Chondrocyte (in vitro differentiated cells): ENCODE data around the gene CTNNA2. TPM values are rescaled to one million over a fixed set of nuclear protein-coding genes. Genes with fewer than 3 reads are reported as not detected.

Experiments
- DNase-seq: peaks from one replicate; pipeline ENCODE4 v3.0.0; 2021; ENCODE audit warnings: mixed read lengths, low spot score
- H3K27ac Mint-ChIP-seq: one replicate; pipeline ENCODE4 v1.8.0; 2021; ENCODE audit warnings: mild to moderate bottlenecking, moderate library complexity, mixed read lengths; ENCODE audit not compliant: unreplicated experiment
- H3K27me3 Mint-ChIP-seq: 2 replicates; pipeline ENCODE4 v1.8.0; 2021; ENCODE audit warnings: low read depth, mixed read lengths
- H3K36me3 Mint-ChIP-seq: 2 replicates; pipeline ENCODE4 v1.8.0; 2021; ENCODE audit warnings: low read depth, mixed read lengths
- H3K4me1 Mint-ChIP-seq: 2 replicates; pipeline ENCODE4 v1.8.0; 2021; ENCODE audit warnings: low read depth, mild to moderate bottlenecking, mixed read lengths
- H3K4me3 Mint-ChIP-seq: one replicate; pipeline ENCODE4 v1.8.0; 2021; ENCODE audit warnings: mild to moderate bottlenecking, moderate library complexity, mixed read lengths; ENCODE audit not compliant: unreplicated experiment
- H3K9me3 Mint-ChIP-seq: 2 replicates; pipeline ENCODE4 v1.8.0; 2021; ENCODE audit warnings: low read depth, mixed read lengths
- CTCF ChIP-seq: fragments of 200-600 bp; sonication (generic); IDR thresholded peaks from 2 replicates; pipeline ENCODE4 v1.5.0; 2021; ENCODE audit warnings: antibody characterized with exemption, mild to moderate bottlenecking, moderate library complexity
- total RNA-seq: library from RNA; stranded (reverse); gene quantifications from 3 replicates; pipeline ENCODE4 v1.2.1, GENCODE V29; 2021

CTNNA2 gene
- total RNA-seq, 1 donor from 2014 or later: not detected

GRCh38 chr2:79585701-79586433 is 73.0 kb downstream of the CTNNA2 start:
- H3K4me3 Mint-ChIP-seq: no peak overlapping the region
- no peaks in the 10 kb centered on the region for H3K36me3 Mint-ChIP-seq
- H3K27ac Mint-ChIP-seq: no peak overlapping the region
- no peak for DNase-seq
- no peak for TF ChIP-seq CTCF
- no peaks in the 10 kb centered on the region for H3K4me1 Mint-ChIP-seq
- H3K27me3 Mint-ChIP-seq: peaks cover 11% of the 10 kb centered on the region
- H3K9me3 Mint-ChIP-seq: no peaks in the 10 kb centered on the region

- no peak overlapping the region for H3K4me3 Mint-ChIP-seq
- H3K4me1 Mint-ChIP-seq: no peaks in the 10 kb centered on the region
- no peaks in the 10 kb centered on the region for H3K9me3 Mint-ChIP-seq
- peaks cover 8% of the 10 kb centered on the region for H3K27me3 Mint-ChIP-seq
- no peak overlapping the region for H3K27ac Mint-ChIP-seq
- no peak for DNase-seq
- TF ChIP-seq CTCF: no peak
- no peaks in the 10 kb centered on the region for H3K36me3 Mint-ChIP-seq
Observed at GRCh38 chr2:79591281-79591680, 78.4 kb downstream of the CTNNA2 start.

GRCh38 chr2:79593237-79593867 is 80.5 kb downstream of the CTNNA2 start:
- no peak for DNase-seq
- Mint-ChIP-seq H3K9me3 (no peaks in the 10 kb centered on the region), H3K27ac (no peak overlapping the region), H3K4me1 (no peaks in the 10 kb centered on the region), H3K4me3 (no peak overlapping the region), H3K36me3 (no peaks in the 10 kb centered on the region), H3K27me3 (peaks cover 8% of the 10 kb centered on the region)
- TF ChIP-seq CTCF: no peak

- no peak for DNase-seq
- Mint-ChIP-seq H3K27me3 (peaks cover 2% of the 10 kb centered on the region), H3K9me3 (no peaks in the 10 kb centered on the region), H3K36me3 (no peaks in the 10 kb centered on the region), H3K4me1 (no peaks in the 10 kb centered on the region), H3K4me3 (no peak overlapping the region), H3K27ac (no peak overlapping the region)
- no peak for TF ChIP-seq CTCF
Observed at GRCh38 chr2:79596403-79596802, 83.6 kb downstream of the CTNNA2 start.

- no peak for DNase-seq
- no peak overlapping the region for H3K4me3 Mint-ChIP-seq
- H3K4me1 Mint-ChIP-seq: no peaks in the 10 kb centered on the region
- H3K27me3 Mint-ChIP-seq: peaks cover 27% of the 10 kb centered on the region
- no peaks in the 10 kb centered on the region for H3K36me3 Mint-ChIP-seq
- no peaks in the 10 kb centered on the region for H3K9me3 Mint-ChIP-seq
- no peak overlapping the region for H3K27ac Mint-ChIP-seq
- no peak for TF ChIP-seq CTCF
Observed at GRCh38 chr2:79604748-79605147, 91.9 kb downstream of the CTNNA2 start.
